Measurements from ENCODE around the gene SLC9A7.

SLC9A7 gene

DNA sequence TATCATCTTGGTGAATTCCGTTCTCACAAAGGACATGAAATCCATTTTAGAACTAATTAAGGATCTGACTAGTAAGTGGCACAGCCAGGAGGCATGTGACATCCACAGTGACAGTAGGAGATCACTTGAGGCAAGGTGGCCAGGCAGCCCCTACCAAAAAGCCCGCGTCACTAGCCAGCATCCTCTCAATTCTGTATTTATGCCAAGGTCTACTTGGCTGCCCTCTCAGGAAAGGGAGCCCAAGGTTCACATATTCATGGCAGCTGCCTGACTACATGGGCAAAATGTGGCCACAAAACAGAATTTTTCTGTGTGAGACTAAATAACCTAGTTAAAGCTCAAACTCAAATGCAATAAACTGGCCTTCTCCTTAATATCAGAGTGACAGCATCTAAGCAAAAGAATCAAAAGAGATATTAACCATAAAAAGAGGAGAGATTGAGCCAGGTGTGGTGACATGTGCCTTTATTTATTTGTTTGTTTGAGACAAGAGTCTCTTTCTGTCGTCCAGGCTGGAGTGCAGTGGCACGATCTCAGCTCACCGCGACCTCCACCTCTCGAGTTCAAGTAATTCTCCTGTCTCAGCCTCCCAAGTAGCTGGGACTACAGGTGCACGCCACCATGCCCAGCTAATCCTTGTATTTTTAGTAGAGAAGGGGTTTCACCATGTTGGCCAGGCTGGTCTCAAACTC, 51.5 kb downstream of the SLC9A7 start:
- no peak for DNase-seq (ENCODE audit: low read depth in 2 of 2, low spot score in 1 of 2)

DNA sequence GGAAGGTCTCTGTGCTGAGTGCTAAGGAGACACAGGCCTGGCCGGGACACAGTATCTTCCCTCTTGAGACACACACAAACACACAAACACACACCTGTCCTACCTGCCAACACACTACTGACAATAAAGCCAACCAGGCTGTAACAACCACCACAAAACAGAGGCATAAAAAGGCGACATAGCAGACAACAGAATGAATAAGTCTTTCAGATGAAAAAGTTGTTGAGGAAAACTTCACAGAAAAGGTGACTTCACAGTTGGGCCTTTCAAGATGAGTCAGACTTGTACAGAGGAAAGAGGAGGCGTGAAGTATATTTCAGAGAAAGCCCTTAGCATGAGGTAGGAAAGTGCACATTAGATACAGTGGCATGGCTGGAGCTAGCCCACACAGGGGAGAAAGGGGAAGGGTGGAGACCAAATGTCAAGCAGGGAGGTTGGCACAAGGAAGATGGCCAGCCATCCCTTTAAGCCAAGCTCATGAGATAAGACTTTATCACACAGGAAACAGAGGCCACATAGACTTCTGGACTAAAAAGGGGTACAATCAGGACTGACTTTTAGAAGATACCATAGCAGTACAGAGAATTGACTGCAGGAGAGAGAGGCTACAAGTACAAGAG, 54.0 kb downstream of the SLC9A7 start:
- no peak for DNase-seq (ENCODE audit: low read depth in 2 of 2, low spot score in 1 of 2)

DNA sequence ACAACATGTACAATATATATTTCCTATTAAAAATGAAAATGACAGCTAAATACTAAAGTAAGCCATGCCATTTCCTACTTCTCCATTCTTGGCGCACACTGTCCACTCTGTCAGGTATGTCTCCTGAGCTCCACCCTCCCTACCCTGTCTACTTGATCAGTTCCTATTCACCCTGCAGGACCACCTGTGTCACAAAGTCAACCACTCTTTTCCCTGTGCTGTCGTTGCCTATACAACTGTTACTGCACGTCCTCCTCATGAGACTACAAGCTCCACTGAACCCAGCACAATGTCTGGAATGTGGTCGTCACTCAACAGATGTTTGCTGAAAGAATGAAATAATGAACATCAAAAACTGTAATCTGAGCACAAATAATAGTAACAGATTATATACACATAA, 54.9 kb downstream of the SLC9A7 start:
- DNase-seq (ENCODE audit: low read depth in 2 of 2, low spot score in 1 of 2) = no peak

DNA sequence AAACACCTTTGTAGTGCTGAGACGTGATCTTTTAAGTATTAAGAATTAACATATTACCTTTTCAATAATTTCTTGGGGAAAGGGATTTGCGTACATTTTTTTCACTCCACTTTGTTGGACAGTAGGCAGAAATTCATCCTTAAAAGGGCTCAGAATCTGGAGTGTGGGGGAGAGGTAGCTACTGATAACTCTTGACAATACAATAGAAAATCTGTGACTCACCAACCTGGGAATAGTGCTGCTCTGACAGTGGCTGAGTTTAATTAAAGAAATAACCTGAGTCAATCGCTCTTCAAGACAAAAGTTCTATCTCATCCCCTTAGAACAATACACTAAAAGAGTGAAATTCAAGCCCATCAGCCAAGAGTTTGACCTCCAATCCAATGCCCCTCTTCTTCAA, 60.2 kb downstream of the SLC9A7 start:
- no peak for DNase-seq (ENCODE audit: low read depth in 2 of 2, low spot score in 1 of 2)

DNA sequence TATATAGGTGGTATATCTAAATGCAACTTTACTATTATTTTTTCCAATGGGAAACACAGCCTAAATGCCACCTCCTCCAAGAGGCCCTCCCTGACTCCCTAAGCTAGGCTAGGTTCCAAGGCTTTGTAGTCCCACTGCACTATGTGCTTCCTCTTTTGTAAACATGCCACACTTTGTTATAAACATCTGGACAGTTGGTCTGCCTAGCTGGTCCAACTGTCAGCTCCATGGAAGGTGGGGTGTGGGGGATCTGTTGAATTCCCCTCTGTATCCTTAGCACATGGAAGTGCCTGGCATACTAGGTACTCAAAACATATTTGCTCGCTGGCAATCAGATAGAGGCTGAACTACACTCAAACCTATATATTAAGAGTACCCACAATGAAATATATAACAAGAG, 63.4 kb downstream of the SLC9A7 start:
- DNase-seq (ENCODE audit: low read depth in 2 of 2, low spot score in 1 of 2) = no peak

DNA sequence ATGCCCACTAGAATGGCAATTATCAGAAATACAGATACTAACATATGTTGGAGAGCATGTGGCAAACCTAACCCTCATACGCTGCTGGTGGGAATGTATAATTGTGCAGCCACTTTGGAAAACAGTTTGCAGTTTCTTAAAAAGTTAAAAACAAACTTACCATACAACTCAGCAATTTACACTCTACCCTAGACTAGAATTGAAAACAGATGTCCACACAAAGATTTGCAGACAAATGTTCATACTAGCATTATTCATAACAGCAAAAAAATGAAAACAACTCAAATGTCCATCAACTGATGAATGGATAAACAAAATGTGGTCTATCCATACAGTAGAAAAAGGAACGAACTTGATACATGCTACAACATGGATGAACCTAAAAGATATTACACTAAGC, 64.4 kb downstream of the SLC9A7 start:
- no peak for DNase-seq (ENCODE audit: low read depth in 2 of 2, low spot score in 1 of 2)

DNA sequence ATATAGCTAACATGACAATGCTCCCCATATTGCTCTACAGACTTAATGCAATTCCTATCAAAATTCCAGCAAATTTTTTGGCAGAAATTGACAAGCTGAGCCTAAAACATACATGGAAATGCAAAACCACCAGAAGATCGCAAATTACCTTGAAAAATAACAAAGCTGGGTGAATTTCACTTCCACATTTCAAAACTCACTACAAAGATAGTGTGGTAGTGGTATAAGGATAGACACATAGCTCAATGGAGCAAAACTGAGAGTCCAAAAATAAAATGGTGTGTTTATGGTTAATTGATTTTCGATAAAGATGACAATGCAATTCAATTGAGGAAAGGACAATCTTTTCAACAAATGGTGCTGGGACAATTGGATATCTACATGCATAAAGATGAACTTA, 65.8 kb downstream of the SLC9A7 start:
- no peak for DNase-seq (ENCODE audit: low read depth in 2 of 2, low spot score in 1 of 2)

DNA sequence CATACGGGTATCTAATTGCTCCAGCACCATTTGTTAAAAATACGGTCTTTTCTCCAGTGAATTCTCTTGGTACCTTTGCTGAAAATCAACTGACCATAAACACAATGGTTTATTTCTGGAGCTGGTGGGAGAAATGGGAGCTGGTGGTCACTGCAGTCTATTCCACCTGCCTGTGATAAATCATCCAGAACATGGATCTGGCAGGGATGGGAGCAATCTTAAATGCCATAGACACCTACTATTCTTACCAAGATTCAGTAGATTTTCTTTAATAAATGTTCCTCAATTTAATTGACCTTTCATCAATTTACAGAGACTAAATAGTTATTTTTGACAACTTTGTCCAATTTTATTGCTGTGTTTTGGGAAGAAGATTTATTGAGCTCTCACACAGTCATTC, 68.1 kb downstream of the SLC9A7 start:
- DNase-seq (ENCODE audit: low read depth in 2 of 2, low spot score in 1 of 2) = no peak

DNA sequence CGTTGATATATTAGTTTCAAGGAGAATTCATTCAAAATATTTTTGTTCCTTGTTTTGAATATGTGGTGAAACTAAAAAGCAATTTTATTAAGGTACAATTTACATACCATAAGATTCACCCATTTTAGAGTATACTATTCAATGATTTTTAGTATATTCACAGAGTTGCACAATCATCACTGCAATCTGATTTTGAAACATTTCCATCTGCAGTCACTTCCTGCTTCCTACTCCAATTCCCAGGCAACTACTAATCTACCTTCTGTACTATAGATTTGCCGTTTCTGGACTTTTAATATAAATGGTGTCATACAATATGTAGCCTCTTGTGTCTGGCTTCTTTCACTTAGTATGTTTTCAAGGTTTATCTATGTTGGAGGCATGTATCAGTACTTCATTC, 71.3 kb downstream of the SLC9A7 start:
- no peak for DNase-seq (ENCODE audit: low read depth in 2 of 2, low spot score in 1 of 2)

DNA sequence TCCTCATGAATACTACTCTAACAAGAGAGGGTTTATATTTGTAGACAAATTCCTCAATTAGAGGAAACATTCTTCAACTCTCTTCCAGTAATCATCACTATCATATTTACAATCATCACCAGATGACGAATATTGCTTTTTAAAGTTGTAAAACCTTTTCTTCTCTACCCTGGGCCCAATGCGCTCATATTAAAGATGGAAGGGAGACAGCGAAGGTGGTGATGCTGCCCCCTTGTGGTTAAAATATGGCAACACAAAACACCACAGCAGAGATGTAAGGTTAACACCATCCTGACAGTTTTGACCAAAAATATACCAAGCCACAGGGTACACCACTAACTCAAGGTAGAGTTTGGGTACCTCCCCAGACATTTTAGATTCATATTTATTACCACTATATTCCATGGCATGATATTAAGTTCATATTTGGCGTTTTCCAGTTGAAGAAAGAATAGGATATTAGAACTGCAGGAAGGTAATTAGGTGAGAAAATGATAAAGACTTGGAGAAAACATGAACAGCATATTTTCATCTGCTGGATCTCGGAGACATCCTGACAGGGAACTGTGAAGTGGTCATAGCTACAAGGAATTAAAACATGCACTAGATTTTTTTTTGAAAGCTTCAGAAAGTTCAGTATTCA, 72.8 kb downstream of the SLC9A7 start:
- no peak for DNase-seq (ENCODE audit: low read depth in 2 of 2, low spot score in 1 of 2)

DNA sequence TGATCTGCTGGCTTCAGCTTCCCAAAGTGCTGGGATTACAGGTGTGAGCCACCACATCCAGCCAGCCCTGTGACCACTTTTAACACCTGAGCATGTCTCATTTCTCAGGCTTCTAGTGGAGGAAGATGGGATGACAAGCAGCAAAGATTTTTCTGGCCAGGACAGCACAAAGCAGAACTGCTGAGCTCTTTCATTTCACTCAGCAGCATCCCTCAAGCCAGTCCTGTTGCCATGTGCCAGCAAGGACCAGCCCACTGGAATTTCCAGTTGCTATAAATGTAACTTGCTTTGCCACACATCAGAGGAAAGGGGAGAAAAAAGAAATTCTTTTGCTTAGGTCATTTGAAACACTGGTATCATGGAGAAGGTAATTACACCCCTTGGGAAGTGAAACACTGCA, 75.9 kb downstream of the SLC9A7 start:
- no peak for DNase-seq (ENCODE audit: low read depth in 2 of 2, low spot score in 1 of 2)

DNA sequence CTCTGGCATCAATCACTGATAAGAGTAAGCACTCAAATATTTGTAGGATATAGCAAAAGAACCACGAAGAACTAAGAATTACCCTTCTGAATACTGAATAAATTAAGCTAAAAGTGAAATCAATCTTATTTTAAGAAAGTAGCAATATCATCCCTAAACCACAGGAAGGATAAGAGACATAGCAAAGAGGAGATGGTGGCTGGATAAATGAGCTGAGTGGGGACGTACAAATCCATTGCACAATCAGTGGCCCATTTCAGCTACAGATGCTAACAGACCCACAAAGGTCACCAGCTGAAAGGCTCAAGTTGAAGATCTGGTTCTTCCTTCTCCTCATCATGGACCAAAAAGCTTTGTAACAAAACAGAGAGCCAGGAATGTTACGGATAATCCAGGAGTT, 77.1 kb downstream of the SLC9A7 start:
- DNase-seq (ENCODE audit: low read depth in 2 of 2, low spot score in 1 of 2) = no peak

DNA sequence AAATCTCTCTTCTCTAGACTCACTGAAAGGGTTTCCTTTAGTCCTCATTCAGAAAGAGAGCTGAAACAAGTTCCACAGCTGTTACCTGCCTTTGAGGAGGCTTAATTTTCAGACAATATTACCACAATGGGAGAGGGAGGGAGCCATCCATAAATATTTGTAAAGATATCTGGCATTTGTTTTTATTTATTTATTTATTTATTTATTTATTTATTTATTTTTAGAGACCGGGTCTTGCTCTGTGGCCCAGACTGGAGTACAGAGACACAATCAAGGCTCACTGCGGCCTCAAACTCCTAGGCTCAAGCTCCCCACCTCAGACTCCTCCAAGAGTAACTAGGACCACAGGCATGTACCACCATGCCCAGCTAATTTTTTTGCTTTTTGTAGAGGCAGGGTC, 80.7 kb downstream of the SLC9A7 start:
- DNase-seq (ENCODE audit: low read depth in 2 of 2, low spot score in 1 of 2) = no peak

DNA sequence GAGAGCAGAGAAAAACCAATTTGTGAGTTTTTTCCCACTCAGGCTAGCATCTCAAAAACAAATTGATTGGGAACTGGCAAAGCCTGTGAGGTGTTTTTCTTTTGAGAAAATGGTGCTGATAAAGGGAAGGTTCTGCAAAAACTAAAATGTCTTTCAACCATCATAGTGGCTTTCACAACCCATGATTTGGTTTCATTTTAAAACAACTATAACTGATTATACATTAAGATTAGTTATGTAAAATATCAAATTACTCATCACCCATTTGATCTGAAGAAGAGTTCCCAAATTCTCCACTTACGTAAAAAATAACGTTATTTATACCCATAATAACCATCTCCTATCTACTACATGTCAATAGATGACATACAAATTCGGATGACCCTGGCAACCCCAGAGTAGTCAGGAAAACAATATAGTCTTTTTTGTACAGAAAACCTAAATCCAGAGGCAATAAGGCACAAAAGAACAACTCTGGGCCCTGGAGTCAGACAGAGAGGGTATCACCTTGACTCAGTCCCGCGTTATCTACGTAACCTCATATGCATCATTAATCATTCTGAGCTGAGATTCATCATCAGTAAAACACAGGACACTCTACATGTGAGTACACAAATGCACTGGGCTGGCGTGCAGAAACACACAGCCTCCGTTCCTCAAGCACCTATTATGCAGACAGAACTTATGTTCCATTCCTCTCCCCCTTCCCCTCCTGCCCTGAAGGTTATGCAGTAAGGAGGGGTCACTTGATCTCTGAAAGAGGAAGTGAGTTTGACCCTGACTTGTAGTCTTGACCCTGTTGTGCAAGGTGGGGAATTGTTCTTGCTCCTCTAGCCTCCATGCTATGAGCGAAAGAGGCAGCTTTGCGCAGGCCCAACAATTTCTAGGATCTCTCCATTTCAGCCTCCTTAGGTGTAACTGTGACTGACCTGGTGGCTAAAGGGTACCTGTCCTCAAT, 82.2 kb downstream of the SLC9A7 start:
- no peak for DNase-seq (ENCODE audit: low read depth in 2 of 2, low spot score in 1 of 2)

DNA sequence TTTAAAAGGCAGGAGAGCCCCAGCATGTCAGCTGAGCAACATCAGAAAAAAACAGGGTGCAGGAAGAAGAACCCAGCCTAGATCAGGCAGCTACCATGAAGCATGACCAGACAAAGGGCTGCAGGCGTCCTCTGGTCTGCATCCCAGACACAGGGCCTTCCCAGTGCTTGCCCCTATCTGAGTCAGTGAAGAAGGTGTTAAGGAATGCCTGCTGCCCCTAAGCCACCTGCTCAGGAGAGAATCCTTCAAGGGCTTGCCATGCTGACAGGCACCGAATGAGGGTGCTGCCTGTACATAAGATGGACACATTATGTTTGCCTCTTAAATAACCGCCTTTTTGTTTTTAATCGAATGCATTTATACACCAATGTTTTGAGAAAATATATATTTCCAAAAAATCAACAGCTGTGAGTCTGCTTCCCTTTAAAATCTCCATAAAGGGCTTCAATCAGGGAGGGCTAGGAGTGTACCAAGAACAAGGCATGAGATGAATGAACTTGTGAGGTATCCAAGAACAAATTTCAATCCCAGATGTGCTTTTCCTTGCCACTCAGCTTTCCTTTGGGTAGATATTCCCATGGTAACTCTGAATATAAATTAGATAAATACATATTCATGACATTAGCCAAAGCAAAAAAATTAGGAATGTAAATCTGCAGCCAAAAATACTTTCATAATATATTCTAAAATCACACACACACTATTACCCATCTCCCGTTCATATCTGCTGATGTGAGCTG, 85.1 kb downstream of the SLC9A7 start:
- no peak for DNase-seq (ENCODE audit: low read depth in 2 of 2, low spot score in 1 of 2)

DNA sequence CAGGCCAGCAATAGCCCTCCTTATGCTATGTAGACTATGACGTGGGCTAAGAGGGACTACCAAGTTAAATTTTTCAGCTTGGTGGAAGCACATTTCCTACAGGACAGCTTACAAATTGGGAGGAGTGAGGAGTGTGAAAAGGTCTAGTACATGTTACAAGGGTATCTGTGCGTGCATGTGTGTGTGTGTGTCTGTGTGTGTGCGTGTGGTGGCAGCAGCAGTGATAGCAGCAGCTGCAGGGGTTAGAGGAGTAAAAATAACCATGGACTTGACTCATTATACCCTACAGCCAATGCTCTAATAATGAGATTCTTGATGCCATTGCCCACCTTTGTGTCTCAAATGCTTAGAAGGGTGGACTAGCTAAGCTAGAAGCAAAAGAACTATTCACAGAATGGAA, 88.6 kb downstream of the SLC9A7 start:
- DNase-seq (ENCODE audit: low read depth in 2 of 2, low spot score in 1 of 2) = no peak

DNA sequence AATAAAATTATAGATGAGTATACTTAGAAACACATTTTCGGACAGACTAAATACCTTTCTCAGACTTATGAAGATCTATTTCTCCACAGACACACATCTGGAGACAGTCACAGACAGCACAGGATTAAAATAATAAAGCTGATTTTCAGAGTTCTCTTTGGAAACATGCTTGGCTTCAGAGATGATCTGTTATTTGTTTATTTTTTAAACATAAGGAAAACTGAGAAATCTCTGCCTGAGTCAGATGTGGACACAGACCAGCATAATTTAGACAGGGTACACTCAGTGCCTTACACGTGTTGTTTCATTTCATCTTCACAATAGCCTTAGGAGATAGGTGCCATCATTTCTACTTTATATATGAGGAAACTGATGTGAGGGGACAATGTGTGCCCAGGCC, 92.1 kb downstream of the SLC9A7 start:
- no peak for DNase-seq (ENCODE audit: low read depth in 2 of 2, low spot score in 1 of 2)

DNA sequence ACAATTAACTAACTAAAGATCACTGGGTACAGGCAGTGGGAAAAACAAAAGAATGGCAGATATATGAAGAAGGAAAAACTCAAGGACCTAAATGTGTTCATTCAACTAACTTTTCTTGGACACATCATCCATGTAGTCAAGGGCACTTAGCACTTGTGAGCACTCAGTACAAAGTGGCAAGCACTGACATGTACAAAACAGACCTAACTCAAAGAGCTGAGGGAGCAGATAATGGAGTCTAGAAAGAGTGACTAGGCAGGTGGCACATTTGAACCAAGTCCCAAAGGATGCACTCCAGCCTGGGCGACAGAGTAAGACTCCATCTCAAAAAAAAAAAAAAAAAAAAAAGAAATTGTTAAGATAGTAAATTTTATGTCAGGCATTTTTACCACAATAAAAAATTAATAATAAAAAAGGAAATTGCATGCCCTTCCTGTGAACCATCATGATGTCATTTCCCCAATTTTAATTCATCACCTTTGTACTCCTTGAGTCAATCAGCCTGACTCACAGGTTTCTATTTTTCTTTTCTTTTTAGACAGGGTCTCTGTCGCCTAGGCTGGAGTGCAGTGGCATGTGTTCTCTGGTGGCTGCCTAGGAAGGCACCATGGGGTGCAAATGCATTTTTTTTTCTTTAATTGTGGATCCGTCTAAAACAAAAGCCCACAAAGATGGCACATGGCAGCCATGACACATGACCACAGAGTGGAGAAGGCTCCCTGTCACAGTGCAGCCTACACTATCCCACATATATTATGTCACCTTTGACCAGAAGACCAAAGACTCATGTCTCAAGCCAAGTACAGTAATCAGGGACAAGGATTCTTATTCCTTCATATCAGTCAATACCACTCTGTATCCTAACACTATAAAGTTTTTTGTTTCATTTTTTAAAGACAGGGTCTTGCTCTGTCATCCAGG, 93.4 kb downstream of the SLC9A7 start:
- DNase-seq (ENCODE audit: low read depth in 2 of 2, low spot score in 1 of 2) = no peak

DNA sequence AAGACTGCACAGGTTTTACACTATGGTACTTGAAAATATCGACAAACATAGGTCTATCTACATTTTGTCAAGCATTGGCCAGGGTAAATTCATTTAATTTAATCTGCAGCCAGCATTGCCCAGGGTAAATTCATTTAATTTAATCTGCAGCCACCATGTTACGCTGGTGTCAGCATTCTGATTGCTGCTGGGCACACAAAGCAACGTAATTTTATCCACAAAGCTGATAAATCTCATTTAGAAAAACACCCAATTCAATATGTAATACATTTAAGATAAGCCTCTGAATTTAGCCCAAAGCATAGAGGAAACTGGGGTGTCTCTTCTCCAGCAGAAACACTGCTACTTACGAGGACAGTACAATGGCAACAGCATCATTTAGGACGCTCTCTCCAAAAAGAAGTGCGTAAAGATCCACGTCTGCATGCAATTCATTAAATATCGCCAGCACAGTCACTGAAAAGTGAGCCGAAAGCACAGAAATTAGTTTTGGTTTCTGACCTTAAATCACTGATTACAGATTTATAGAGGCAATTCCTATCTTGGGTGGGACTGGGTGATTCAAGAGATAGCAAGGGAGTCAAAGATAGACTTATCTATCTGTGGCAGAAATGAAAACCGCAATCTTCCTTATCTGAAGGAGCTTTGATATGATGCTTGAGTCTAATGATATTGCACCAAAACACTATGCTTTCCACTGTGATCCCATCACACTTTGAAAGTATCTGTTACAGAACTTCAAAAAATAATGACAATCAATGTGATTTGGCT, 96.5 kb downstream of the SLC9A7 start:
- DNase-seq (ENCODE audit: low read depth in 2 of 2, low spot score in 1 of 2) = no peak
